ENCODE results near the gene SERTAD2.

DNA sequence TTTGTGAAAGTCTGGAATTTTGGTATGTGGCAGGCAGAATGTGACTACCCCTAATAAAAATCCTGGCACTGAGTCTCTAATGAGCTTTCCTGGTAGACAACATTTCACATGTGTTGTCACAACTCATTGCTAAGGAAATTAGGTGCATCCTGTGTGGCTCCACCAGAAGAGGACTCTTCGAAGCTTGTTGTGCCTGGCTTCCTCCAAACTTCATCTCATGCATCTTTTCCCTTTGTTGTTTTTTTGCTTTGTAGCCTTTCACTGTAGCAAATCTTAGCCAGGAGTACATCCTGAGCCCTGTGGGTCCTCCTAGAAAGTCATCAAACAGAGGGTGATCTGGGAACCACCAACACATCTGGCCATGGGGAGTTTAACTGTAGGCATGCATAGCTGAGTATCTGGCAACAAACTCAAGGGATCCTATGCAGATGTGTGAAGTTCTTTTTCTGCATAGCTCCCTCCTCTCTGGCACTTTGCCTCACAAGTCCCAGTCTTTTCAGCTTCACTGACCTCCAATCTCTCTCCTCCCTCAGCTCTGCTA is 42.1 kb upstream of the SERTAD2 start:
- no peak for TF ChIP-seq POLR2A (IDR thresholded peaks at IDR 0.05)
- TF ChIP-seq, protein P1, sequence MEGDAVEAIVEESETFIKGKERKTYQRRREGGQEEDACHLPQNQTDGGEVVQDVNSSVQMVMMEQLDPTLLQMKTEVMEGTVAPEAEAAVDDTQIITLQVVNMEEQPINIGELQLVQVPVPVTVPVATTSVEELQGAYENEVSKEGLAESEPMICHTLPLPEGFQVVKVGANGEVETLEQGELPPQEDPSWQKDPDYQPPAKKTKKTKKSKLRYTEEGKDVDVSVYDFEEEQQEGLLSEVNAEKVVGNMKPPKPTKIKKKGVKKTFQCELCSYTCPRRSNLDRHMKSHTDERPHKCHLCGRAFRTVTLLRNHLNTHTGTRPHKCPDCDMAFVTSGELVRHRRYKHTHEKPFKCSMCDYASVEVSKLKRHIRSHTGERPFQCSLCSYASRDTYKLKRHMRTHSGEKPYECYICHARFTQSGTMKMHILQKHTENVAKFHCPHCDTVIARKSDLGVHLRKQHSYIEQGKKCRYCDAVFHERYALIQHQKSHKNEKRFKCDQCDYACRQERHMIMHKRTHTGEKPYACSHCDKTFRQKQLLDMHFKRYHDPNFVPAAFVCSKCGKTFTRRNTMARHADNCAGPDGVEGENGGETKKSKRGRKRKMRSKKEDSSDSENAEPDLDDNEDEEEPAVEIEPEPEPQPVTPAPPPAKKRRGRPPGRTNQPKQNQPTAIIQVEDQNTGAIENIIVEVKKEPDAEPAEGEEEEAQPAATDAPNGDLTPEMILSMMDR (IDR thresholded peaks at IDR 0.05) = no peak
